Loucy (cell line): ENCODE results near the gene SLC35A5.

Experiments
- CTCF ChIP-seq: fragments of 200-600 bp; sonication (generic); conservative IDR thresholded peaks from 2 replicates; pipeline ENCODE4 v1.5.1; 2014; ENCODE audit warnings: mild to moderate bottlenecking, antibody characterized with exemption, low read length
- EZH2phosphoT487 ChIP-seq: fragments of 200-600 bp; IDR thresholded peaks from 2 replicates; pipeline ENCODE4 v1.6.1; 2018; ENCODE audit warnings: antibody characterized with exemption, mild to moderate bottlenecking, moderate library complexity, borderline replicate concordance

GRCh38 chr3:112619295-112619694 is 57.5 kb downstream of the SLC35A5 start:
- TF ChIP-seq CTCF = no peak
- TF ChIP-seq EZH2phosphoT487 = no peak
